NOMO-1 (cell line): Measurements from ENCODE around the gene SF3B3.
"Not testable (repeated sequence)": the region's sequence is repeated elsewhere in the genome, so short reads cannot be mapped to it uniquely, and the experiment has no call there.

ENCODE experiments used
- DNase-seq, 2 experiments: peaks; one replicate each; lab custom pipeline; 2025; ENCODE audit not compliant: unreplicated experiment in 2 of 2; lab: John Stamatoyannopoulos, UW

Gene SF3B3

GRCh38 chr16:70586731-70587130 lies 63.1 kb downstream of the SF3B3 start:
- no peak for DNase-seq

GRCh38 chr16:70588565-70588964 lies 64.9 kb downstream of the SF3B3 start:
- DNase-seq: no peak

DNA sequence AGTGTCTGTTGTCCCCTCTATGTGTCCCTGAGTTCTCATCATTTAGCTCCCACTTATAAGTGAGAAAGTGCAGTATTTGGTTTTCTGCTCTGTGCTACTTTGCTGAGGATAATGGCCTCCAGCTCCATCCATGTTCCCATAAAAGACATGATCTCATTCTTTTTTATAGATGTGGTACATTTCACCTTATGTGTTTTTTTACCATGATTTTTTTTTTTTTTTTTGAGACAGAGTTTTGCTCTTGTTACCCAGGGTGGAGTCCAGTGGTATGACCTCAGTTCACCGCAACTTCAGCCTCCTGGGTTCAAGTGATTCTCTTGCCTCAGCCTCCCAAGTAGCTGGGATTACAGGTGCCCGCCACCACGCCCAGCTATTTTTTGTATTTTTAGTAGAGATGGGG lies 65.8 kb downstream of the SF3B3 start:
- not testable (repeated sequence) for DNase-seq

DNA sequence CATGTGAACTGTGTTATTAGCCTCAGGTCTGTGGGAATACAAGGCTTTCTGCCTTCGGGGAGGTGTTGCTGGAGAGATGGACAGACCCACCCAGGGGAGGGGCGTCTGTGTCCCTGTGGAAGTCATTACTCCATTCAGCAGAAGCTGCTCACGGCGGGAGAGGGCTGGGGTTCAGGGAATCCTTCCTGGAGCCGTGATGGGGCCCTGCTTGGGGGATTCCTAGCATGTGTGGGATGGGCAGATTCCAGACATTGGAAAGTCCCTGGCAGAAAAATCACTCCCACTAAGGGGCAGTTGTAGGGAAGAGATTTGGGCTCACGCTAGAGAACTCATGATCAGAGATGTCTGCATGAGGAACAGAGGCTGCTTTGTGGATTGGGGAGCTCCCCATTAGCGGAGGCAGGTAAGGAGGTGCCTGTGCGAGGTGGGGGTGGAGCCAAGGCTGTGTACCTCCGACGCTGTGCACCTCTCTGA lies 66.4 kb downstream of the SF3B3 start:
- no peak for DNase-seq

GRCh38 chr16:70590722-70591415 lies 67.3 kb downstream of the SF3B3 start:
- no peak for DNase-seq

- no peak for DNase-seq
These were observed 68.0 kb downstream of the SF3B3 start for GRCh38 chr16:70591615-70592014.

DNA sequence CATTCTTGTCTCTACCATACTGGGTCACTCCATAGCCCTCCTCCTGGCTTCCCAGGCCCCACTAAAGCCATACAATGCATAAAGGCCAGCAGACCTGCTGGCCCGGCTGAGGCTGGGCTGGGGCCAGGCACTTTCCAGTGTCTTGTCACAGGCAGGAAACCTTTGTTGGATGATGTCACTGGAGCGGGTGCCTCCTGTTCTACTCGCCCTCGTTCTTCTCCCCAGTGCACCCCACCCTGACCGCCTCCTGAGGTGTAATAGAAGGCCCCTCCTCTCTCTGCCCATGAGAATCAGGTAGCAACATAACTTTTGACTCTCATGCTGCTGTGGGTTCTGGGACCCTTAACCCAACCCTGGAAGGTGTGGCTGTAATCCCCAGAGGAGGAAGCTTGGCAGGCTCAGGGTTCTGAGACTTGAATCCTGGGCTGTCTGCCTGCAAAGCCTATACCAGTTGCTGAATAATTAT lies 68.5 kb downstream of the SF3B3 start:
- no peak for DNase-seq

- no peak for DNase-seq
These were observed 69.9 kb downstream of the SF3B3 start for GRCh38 chr16:70593544-70593943.

DNA sequence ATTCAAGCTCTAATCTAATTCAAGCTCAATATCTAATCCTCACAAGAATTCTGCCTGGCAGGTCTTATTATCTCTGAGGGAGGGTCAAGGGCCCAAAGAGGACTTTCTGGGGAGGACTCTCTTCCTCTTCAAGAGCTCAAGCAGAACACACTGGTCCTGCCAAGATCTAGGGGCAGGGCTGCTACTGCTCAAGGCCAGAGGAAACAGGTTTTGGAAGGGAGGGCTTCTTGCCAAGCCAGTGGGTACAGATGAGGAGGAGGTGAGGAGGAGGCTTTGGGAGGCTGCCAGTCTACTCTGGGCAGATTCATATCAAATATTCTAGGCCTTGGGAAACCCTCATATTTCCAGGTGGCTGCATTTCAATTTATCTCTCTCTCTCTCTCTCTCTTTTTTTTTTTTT lies 71.0 kb downstream of the SF3B3 start:
- no peak for DNase-seq

GRCh38 chr16:70597135-70597835 lies 73.7 kb downstream of the SF3B3 start:
- no peak for DNase-seq

- DNase-seq: no peak
These were observed 75.4 kb downstream of the SF3B3 start for GRCh38 chr16:70598937-70599503.

- DNase-seq: no peak
These were observed 77.1 kb downstream of the SF3B3 start for GRCh38 chr16:70600730-70601129.

DNA sequence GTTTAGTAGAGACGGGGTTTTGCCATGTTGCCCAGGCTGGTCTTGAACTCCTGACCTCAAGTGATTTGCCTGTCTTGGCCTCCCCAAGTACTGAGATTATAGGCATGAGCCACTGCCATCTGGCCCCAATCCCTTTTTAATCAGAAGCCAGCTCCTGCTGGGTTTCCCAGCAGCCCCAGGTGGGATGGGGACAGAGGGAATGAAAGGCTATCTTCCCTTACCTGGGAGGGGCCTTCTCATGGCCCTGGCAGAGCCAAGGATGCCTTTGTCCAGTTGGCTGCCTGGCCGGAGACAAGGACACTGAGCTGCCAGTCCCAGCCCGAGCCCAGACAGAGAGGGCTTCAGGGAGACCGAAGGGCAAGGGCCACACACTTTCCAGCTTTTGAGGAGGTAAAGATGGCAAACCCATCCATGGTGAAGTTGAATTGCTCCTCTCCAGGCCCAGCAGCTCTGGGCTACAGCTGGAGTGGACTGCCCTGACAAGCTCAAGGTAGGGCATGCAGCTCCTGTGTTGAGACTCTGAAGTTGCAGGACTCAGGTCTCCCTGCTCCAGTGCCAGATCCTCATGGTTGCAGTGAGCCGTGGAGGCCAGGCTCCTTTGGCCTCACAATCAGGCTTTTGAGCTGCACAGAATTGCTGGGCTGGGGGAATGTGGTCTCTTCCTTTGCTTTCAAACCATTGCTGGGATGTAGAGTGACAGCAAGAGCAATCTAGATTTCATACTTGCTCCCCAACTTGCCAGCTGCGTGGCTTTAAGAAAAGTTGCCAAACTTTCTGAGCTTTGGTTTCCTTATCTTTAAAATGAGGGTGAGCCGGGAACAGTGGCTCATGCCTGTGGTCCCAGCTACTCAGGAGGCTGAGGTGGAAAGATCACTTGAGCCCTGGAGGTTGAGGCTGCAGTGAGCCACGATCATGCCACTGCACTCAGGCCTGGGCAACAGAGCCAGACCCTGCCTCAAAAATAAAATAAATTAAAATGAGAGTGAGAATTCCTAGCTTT lies 78.3 kb downstream of the SF3B3 start:
- no peak for DNase-seq

GRCh38 chr16:70602831-70603230 lies 79.2 kb downstream of the SF3B3 start:
- DNase-seq: no peak

DNA sequence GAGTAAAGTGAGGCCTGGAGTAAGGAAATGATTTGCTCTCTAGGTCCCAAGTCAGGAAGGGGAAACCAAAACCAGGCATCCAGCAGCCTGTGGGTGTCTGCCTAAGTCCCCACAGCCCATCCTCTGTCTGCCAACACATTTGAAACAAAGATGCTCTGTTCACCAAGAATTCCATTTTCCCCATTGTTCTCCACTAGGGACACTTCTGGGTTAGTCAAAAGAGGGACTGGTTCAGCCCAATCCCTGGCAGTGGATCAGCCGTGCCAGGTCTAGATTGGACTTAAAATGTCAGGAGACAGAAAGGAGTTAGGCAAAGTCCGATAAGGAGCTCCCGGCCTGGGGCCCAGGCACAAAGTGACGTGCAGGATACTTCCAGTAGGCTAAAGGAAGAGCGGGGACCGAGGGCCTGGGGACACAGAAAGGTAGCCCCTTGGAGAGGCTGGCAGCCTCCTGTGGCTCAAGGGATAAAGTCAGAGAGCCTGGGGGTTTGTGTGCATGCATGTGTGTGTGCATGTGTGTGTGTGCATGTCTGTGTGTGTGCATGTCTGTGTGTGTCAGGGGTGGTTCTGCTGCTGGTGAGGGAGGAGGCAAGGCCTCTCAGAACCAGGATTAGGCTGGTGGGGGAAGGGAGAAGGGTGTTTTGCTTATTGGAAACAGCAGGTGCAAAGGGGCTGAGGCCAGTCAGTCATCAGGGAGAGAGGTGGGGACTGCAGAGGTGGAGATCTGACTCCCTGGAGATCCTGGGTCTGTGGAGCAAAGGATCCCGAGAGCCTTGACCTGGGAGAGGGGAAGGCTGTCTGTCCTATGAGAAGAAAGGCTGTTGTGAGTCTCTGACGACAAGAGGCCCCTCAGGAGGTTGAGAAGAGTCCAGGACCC lies 81.0 kb downstream of the SF3B3 start:
- no peak for DNase-seq

- no peak for DNase-seq
These were observed 81.7 kb downstream of the SF3B3 start for GRCh38 chr16:70605283-70605657.

- DNase-seq: no peak
These were observed 84.9 kb downstream of the SF3B3 start for GRCh38 chr16:70608521-70608920.

GRCh38 chr16:70610273-70611223 lies 86.9 kb downstream of the SF3B3 start:
- no peak for DNase-seq

- no peak for DNase-seq
These were observed 87.6 kb downstream of the SF3B3 start for GRCh38 chr16:70611224-70611598.
